Thyroid gland (tissue), 4 donors: Measurements from ENCODE around the gene LARP1B. TPM values are rescaled to one million over a fixed set of nuclear protein-coding genes. Genes with fewer than 3 reads are reported as not detected.

Experiments
- DNase-seq, 2 donors: peaks; one replicate each; pipeline ENCODE4 v3.0.0-alpha.2; 2019
- H3K27ac ChIP-seq, 3 donors: fragments of 200-600 bp; sonication (generic); 1 replicate in 2 of 3; 2 replicates in 1 of 3; pipeline ENCODE4 v1.5.1; 2016 to 2019; ENCODE audit warnings: mild to moderate bottlenecking in 1 of 3, moderate library complexity in 1 of 3
- H3K27me3 ChIP-seq: fragments of 200-600 bp; sonication (generic); one replicate; pipeline ENCODE4 v1.5.1; 2019
- H3K36me3 ChIP-seq, 2 donors: fragments of 200-600 bp; sonication (generic); one replicate each; pipeline ENCODE4 v1.5.1; 2016 to 2019
- H3K4me1 ChIP-seq, 2 donors: fragments of 200-600 bp; sonication (generic); one replicate each; pipeline ENCODE4 v1.5.1; 2017 to 2019
- H3K4me3 ChIP-seq, 3 donors: fragments of 200-600 bp; sonication (generic); replicated peaks in 1 of 3; 1 replicate in 2 of 3; 2 replicates in 1 of 3; pipeline ENCODE4 v1.5.1; 2016; ENCODE audit warnings: mild to moderate bottlenecking in 1 of 3
- H3K9me3 ChIP-seq: fragments of 200-600 bp; sonication (generic); one replicate; pipeline ENCODE4 v1.5.1; 2017
- CTCF ChIP-seq, 6 experiments: fragments of 200-600 bp in 3 of 6; fragments of 450-650 bp in 3 of 6; sonication (generic) in 3 of 6; IDR thresholded peaks; one replicate each; pipeline ENCODE4 v1.5.1; 2016 to 2019; ENCODE audit warnings: antibody characterized with exemption in 6 of 6, mild to moderate bottlenecking in 2 of 6, inconsistent platforms in 1 of 6, moderate library complexity in 1 of 6
- POLR2A ChIP-seq, 2 donors: fragments of 450-650 bp; IDR thresholded peaks; one replicate each; pipeline ENCODE4 v1.6.1; 2017; ENCODE audit warnings: antibody characterized with exemption in 2 of 2, mild to moderate bottlenecking in 2 of 2, moderate library complexity in 1 of 2
- WGBS, 2 donors: methylation state at CpG; one replicate each; pipeline ENCODE4 v1.1.5; 2017; 5-methylcytosine and 5-hydroxymethylcytosine counted together
- intact Hi-C: fragments of 100-400 bp; cut with DNase I; formaldehyde crosslinking; loops from one replicate; pipeline ENCODE4 v1.15.1; 2023
- total RNA-seq, 4 donors: library from RNA; depleted of rRNA; stranded (reverse); fragments of >200 nt; gene quantifications; one replicate each; pipeline ENCODE4 v1.2.3, GENCODE V29; 2016

Gene LARP1B
- total RNA-seq, 4 donors from 2014 or later = 25.4 to 42.7 (median 33.4) TPM

- intact Hi-C loops = no loop called here
- Histone ChIP-seq H3K4me1 (no peaks in the 10 kb centered on the region), H3K36me3 (no peaks in the 10 kb centered on the region), H3K27ac (no peak overlapping the region), H3K4me3 (no peak overlapping the region), H3K9me3 (no peaks in the 10 kb centered on the region), H3K27me3 (no peaks in the 10 kb centered on the region)
- DNase-seq = no peak
- TF ChIP-seq CTCF (IDR thresholded peaks at IDR 0.05) = no peak
- no peak for TF ChIP-seq POLR2A (IDR thresholded peaks at IDR 0.05)
- WGBS, 2 donors = 97% methylated on average over 6 of the region's 6 CpGs
These were observed 73.8 kb downstream of the LARP1B start for GRCh38 chr4:128134925-128135324.

- H3K27ac ChIP-seq = no peak overlapping the region
- H3K36me3 ChIP-seq = no peaks in the 10 kb centered on the region
- no peaks in the 10 kb centered on the region for H3K9me3 ChIP-seq
- H3K27me3 ChIP-seq = no peaks in the 10 kb centered on the region
- no peak overlapping the region for H3K4me3 ChIP-seq
- H3K4me1 ChIP-seq = no peaks in the 10 kb centered on the region
- TF ChIP-seq CTCF (IDR thresholded peaks at IDR 0.05) (no peak), POLR2A (IDR thresholded peaks at IDR 0.05) (no peak)
- no peak for DNase-seq
- intact Hi-C loops = no loop called here
- WGBS, 2 donors = 86 to 93% methylated on average over 3 of the region's 3 CpGs
These were observed 74.3 kb downstream of the LARP1B start for GRCh38 chr4:128135391-128135790.

- DNase-seq = no peak
- Histone ChIP-seq H3K4me3 (no peak overlapping the region), H3K27ac (no peak overlapping the region), H3K4me1 (no peaks in the 10 kb centered on the region), H3K36me3 (no peaks in the 10 kb centered on the region), H3K9me3 (no peaks in the 10 kb centered on the region), H3K27me3 (no peaks in the 10 kb centered on the region)
- TF ChIP-seq CTCF (IDR thresholded peaks at IDR 0.05) = no peak
- TF ChIP-seq POLR2A (IDR thresholded peaks at IDR 0.05) = no peak
- intact Hi-C loops = no loop called here
These were observed 80.8 kb downstream of the LARP1B start for GRCh38 chr4:128141866-128142265.

GRCh38 chr4:128145727-128146126 is 84.6 kb downstream of the LARP1B start:
- Histone ChIP-seq H3K4me3 (no peak overlapping the region), H3K36me3 (no peaks in the 10 kb centered on the region), H3K27me3 (no peaks in the 10 kb centered on the region), H3K9me3 (no peaks in the 10 kb centered on the region), H3K27ac (no peak overlapping the region), H3K4me1 (no peaks in the 10 kb centered on the region)
- WGBS, 2 donors = 98% methylated on average over 2 of the region's 2 CpGs
- intact Hi-C loops = no loop called here
- TF ChIP-seq POLR2A (IDR thresholded peaks at IDR 0.05) (no peak), CTCF (IDR thresholded peaks at IDR 0.05) (no peak)
- DNase-seq = no peak

- no peaks in the 10 kb centered on the region for H3K9me3 ChIP-seq
- no peaks in the 10 kb centered on the region for H3K4me1 ChIP-seq
- H3K36me3 ChIP-seq = peaks cover 0 to 3% of the 10 kb centered on the region in 2 donors
- TF ChIP-seq CTCF (IDR thresholded peaks at IDR 0.05) = no peak
- TF ChIP-seq POLR2A (IDR thresholded peaks at IDR 0.05) = no peak
- no peak for DNase-seq
- no peaks in the 10 kb centered on the region for H3K27me3 ChIP-seq
- intact Hi-C loops = no loop called here
- H3K4me3 ChIP-seq = no peak overlapping the region
- H3K27ac ChIP-seq = no peak overlapping the region
- 97% methylated on average over 2 of the region's 2 CpGs for WGBS, 2 donors
These were observed 92.7 kb downstream of the LARP1B start for GRCh38 chr4:128153800-128154199.
